ENCODE data around the gene NANS. TPM values are rescaled to one million over a fixed set of nuclear protein-coding genes. Genes with fewer than 3 reads are reported as not detected.

The NANS gene
- total RNA-seq, 1 experiment from 2014 or later, result 40.4 TPM

- Histone ChIP-seq H2AK5ac (ENCODE audit: insufficient read length, low read length) (no peak overlapping the region), H3K56ac (ENCODE audit: insufficient read length, low read depth, low read length) (no peak overlapping the region), H3K4me2 (ENCODE audit: insufficient read depth, insufficient read length, low read length) (no peak overlapping the region), H4K8ac (replicated peaks; ENCODE audit: insufficient read length, low read depth, low read length) (no peak overlapping the region), H2BK5ac (ENCODE audit: insufficient read length, low read length) (no peak overlapping the region), H3K18ac (ENCODE audit: insufficient read length, low read depth, low read length) (no peak overlapping the region), H2AFZ (ENCODE audit: low read length) (no peak overlapping the region), H3K4ac (ENCODE audit: low read depth, low read length) (no peak overlapping the region), H4K91ac (ENCODE audit: insufficient read length, low read depth, low read length) (no peak overlapping the region), H3K23ac (ENCODE audit: insufficient read length, low read depth, low read length) (no peak overlapping the region), H3K27ac (ENCODE audit: insufficient read length, low read depth, low read length) (no peak overlapping the region), H3K9me3 (ENCODE audit: control insufficient read depth, low read depth, low read length) (no peaks in the 10 kb centered on the region), H4K20me1 (ENCODE audit: control insufficient read depth, insufficient read depth, insufficient read length) (no peaks in the 10 kb centered on the region), H3K14ac (ENCODE audit: insufficient read depth, low read length) (no peak overlapping the region), H3K79me1 (ENCODE audit: insufficient read depth, low read depth, low read length, poor library complexity, severe bottlenecking) (no peaks in the 10 kb centered on the region), H2BK120ac (ENCODE audit: low read depth, low read length, poor library complexity, severe bottlenecking) (no peak overlapping the region), H3T11ph (ENCODE audit: low read length) (no peak overlapping the region), H3K79me2 (ENCODE audit: insufficient read depth, low read length) (no peaks in the 10 kb centered on the region), H4K5ac (ENCODE audit: insufficient read length, low read depth, low read length) (no peak overlapping the region), H3K27me3 (ENCODE audit: insufficient read depth, low read length) (no peaks in the 10 kb centered on the region), H3K4me1 (ENCODE audit: insufficient read depth, low read length) (no peaks in the 10 kb centered on the region; the same call in 1 of the 2 replicates), H2BK12ac (ENCODE audit: insufficient read length, low read depth, low read length) (no peak overlapping the region), H2BK15ac (ENCODE audit: low read depth, low read length) (no peak overlapping the region), H3K23me2 (ENCODE audit: insufficient read length, low read depth, low read length, poor library complexity, severe bottlenecking) (no peaks in the 10 kb centered on the region), H3K9ac (ENCODE audit: extremely low read depth, insufficient read length, low read length) (no peak overlapping the region), H2BK20ac (ENCODE audit: low read depth, low read length, poor library complexity, severe bottlenecking) (no peak overlapping the region)
- H3K9me3 Mint-ChIP-seq, result no peaks in the 10 kb centered on the region
- TF ChIP-seq CTCF (conservative IDR thresholded peaks at IDR 0.05), result no peak
- H3K27ac Mint-ChIP-seq, result no peak overlapping the region
- no peak for DNase-seq
- H3K27me3 Mint-ChIP-seq (ENCODE audit: low read depth), result peaks cover 8% of the 10 kb centered on the region; the same call in 1 of the 2 replicates
- H3K4me1 Mint-ChIP-seq, result no peaks in the 10 kb centered on the region
- H3K36me3 Mint-ChIP-seq (ENCODE audit: insufficient read depth in 1 of 3, low read depth in 3 of 3), result no peaks in the 10 kb centered on the region
- no CpG with 5 or more reads among the region's 5 CpGs for WGBS (ENCODE audit: extremely low coverage, insufficient read length, low lambda C conversion rate)
- no peak overlapping the region for H3K4me3 Mint-ChIP-seq
Observed at GRCh38 chr9:98047002-98047401, 9.5 kb upstream of the NANS start.
